HG03196 (cell line): ENCODE results near the gene MLST8.

Source experiments
- ATAC-seq: cut with Tn5 transposase; IDR thresholded peaks from one replicate; pipeline ENCODE4 v1.9.1; 2021; ENCODE audit not compliant: unreplicated experiment

MLST8 gene

DNA sequence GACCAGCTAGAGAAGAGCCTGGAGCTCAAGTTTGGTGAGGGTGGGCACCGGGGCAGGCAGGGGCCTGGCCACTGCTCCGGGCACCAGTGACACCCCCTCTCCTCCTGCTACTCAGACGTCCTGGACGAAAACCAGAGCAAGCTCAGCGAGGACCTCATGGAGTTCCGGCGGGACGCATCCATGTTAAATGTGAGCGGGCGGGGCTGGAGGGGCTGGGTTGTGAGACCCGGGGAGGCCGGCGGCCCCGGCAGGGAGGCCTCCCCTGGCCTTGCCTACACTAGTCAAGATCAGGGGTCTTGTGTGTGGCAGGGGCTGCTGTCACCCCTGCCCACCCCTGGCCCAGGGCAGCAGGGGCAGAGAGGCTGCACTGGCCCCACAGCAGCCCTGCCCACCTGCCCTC lies 31.9 kb upstream of the MLST8 start:
- ATAC-seq, result no peak

DNA sequence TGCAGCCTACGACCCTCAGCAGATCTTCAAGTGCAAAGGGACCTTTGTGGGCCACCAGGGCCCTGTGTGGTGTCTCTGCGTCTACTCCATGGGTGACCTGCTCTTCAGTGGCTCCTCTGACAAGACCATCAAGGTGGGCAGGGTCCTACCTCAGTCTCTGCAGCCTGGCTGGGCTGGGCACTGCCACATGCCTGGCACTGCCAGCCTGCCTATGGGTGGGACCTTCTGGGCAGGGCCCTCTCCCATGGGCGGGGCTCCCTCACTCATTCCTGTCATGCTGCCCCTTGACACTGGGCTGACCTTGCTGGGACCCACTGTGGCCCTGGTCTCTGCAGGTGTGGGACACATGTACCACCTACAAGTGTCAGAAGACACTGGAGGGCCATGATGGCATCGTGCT lies 31.3 kb upstream of the MLST8 start:
- ATAC-seq, result no peak

DNA sequence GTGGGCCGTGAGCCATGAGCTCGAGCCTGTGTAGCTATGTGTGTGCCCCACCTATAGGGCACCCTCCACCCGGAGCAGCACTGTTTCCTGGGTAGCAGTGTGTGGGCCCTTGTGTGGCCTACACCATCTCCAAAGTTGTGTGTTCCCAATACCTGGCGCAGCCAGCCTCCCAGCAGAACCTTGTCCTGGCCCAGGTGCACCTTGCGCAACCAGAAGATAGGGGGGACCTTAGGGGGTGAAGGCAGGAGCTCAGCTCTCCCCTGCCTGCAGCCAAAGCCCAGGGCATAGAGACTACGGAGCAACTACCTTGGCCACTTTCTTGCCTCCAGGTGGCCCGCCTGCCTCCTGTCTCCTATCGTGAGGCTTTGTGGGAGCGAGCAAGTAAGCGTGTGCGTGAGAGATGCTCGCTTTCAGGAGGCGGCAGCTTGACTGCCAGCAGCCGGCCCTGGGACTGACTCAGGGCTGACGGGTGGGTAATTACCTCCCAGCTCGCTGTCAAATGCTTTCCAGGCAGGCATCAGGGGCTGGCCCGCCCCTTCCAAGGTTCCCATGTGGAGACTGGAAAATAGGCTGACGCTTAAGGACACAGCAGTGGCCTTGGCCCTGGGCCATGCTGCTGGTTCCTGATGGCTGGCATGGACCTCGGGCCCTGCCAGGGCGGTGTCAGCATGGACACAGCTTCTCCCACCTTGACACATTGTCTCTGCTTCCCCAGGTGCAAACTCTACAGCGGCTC lies 30.7 kb upstream of the MLST8 start:
- no peak for ATAC-seq

DNA sequence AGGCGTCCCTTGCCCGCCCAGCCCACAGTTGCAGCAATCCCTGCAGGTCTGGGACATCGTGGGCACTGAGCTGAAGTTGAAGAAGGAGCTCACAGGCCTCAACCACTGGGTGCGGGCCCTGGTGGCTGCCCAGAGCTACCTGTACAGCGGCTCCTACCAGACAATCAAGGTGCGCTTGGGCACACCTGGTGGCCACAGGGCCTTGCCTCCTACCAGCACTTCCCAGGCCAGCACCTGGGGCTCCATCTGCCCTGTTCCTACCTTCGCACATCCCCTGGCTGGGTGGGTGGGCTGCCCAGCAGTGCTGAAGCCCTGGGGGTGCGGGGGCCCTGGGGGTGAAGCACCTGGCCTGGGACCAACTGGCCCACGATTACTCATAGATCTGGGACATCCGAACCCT lies 29.8 kb upstream of the MLST8 start:
- no peak for ATAC-seq

DNA sequence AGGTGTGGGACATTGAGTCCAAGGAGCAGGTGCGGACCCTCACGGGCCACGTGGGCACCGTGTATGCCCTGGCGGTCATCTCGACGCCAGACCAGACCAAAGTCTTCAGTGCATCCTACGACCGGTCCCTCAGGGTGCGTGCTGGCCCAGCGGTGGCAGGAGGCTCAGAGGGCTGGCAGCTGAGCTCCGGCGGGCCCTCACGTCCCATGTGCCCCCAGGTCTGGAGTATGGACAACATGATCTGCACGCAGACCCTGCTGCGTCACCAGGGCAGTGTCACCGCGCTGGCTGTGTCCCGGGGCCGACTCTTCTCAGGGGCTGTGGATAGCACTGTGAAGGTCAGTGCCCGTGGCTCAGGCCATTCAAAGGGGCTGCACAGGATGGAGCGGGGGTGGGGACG lies 29.2 kb upstream of the MLST8 start:
- ATAC-seq, result no peak

DNA sequence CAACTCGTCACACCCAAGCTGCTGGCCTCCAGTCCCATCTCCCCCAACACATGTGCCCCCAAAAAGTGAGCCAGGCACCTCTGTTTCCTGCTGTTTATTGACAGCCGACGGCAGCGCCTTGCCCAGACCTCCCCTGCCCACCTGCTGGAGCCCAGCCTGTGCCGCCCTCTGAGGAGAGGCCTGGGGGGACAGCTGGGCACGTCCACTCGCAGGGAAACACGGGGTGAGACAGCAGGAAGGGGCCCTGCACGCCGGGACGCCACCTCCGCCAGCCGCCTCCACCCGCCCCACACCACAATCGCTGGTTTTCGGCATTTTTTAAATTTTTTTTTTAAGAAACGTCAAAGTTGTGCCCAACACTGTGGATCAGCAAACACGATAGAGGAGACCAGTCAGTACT lies 28.2 kb upstream of the MLST8 start:
- ATAC-seq, result no peak

DNA sequence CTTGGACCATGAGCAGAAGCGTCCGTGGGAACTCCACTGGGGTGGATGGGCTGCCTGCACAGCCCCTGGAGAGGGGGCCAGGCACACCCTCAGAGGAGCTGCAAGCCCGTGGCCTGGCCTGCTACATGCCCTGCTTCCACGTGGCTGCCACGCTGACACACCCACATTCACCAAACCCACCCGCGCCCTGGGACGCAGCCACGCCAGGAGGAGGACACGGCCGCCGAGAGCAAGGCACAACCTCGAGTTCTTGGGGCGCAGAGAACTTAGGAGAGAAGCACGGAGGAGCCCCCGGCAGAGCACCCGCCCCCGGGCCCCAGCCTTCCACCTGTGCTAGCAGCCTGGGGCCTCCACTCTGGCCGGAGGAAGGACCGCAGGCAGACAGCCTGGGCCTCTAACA lies 27.7 kb upstream of the MLST8 start:
- no peak for ATAC-seq

DNA sequence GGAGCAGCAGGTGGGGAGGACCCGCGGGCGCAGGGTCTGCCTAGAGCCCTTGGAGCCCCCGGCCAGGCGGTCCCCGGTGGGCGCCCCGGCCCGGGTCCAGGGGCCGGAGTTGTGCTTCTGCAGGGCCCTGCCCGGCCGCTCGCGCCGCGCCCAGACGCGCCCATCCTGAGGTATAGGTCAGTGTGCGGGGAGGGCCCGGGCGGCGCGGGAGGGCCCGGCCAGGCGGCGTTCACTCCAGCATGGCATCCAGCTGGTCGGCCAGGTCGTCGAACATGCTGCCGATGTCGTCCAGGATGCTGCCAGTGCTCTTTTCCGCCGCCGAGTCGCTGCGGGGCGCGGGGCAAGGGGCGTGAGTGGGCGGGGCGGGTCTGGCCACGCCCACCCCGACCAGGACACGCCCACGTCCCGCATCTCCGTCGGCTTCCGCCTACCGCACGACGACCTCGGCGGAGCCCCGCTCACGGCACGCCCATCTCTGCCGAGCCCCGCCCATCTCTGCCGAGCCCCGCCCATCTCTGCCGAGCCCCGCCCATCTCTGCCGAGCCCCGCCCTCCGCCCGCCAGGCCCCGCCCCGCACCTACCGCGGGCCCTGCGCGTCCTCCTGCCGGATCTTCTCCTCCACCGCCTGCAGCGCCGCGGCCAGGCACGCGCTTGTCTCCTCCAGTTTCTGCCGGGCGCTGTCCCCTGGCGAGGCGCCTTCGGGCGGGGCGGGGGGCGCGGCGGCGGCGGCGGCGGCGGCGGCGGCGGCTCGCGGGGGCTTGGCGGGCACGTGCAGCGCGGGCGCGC lies 26.7 kb upstream of the MLST8 start:
- ATAC-seq, result no peak

DNA sequence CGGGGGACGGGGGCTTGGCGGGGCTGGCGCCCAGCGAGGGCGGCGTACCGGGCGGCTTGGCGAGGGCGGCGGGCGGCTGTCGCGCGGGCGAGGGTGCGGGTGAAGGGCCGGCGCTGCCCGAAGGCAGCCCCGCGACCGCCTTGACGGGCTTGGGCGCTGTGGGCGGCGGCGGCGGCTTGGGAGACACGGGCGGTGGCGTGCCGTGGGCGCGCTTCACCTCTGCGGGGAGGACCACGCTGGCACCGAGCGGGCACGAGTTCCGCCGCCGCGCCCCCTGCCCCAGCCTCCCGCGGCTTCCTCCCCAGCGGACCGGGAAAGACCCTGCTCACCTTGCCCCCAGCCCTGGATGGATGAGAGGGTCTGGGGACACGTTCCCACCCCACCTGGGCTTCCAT lies 26.1 kb upstream of the MLST8 start:
- no peak for ATAC-seq

DNA sequence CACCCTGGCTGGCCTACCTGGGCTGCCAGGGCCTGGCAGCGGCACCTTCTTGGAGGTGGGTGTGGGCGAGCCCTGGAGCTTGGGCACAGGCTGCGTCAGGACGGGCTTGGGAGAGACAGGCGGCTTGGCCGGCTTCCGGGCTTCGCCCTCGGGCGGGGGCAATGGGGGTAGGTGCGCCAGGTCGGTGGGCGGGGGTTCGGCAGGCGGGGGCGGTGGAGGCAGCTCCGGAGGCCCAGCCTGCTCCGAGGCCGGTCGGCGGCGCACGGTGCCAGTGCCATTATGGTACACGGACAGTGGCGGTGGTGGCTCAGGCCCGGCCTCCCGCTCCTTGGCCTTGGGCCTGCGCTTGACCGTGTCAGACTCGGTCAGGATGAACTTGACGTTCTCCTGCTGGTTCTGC lies 25.7 kb upstream of the MLST8 start:
- ATAC-seq, result no peak

DNA sequence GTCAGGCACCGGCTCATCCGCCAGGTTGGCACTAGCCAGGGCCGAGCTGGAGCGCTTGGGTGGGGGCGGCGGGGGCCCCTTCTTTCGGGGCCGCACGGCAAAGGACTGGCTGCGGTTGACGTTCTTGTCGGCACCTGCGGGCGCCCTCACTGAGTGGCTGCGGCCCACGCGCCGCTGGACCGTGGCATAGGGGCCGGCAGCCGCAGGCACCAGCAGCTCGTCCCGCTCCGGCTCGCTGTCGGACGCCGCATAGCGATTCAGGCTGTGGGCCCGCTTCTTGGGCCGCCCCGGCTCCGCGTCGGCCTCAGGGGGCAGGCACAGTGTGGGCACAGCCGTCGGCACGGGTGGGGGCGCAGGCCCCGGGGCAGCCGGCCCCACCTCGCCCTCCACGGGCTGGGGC lies 24.8 kb upstream of the MLST8 start:
- ATAC-seq, result no peak

DNA sequence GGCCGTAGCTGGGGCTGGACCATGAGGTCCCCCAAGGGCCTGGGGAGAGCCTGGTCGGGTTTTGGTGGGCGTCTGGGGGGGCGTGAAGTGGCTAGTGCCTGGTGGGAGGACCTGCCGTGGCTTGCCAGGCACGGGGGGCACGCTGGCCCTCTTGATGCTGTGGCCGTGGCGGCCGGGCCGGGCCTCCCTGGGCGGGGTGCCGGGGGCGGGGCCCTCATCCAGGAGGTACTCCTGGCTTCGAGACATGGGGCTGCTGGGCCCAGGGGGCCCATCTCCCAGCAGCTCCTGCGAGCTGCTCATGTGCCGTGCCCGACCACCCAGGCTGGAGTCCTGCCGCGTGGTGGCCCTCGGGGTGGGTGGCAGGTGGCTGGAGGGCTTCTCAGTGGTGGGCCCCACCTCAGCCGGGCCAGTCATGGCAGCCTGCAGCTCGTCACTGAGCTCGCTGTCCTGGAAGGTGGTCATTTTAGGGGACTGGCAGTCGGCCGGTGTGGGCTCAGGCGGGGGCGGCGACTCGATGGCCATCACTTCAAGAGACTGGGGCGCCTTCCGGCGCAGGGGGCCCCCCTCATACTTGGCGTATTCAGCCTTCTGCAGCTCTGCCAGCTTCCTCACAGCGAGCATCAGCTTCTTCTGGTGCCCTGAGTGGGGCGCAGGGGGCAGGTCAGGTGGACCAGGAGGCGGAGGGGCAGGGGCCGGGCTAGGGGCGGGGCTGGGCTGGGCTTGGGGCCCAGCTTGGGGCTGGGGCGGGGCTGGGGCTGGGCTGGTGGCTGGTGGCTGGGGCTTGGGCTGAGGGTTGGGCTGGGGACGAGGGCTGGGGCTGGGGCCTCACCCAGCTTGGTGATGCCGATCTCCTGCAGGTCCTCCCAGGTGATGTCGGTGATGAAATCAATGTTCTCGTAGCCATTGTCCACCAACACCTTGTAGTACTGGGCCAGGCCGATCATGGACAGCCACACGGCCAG lies 24.0 kb upstream of the MLST8 start:
- ATAC-seq, result no peak

DNA sequence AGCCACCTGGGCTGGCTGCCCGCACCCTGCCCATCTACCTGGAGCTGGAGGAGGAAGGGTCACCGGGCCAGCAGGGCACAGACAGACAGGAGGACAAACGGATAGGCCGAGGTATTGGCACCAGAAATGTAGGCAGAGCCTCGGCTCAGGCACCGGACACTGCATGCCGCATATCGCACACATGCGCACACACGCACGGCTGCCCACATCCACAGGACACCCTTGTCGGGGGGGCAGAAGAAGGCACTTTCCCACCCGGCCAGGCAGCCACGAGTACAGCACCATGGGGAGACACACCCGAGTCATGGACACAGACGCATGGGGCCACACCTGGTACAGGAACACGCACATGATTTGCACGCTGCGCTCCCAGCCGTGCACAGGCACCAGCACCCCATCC lies 23.3 kb upstream of the MLST8 start:
- ATAC-seq, result no peak

DNA sequence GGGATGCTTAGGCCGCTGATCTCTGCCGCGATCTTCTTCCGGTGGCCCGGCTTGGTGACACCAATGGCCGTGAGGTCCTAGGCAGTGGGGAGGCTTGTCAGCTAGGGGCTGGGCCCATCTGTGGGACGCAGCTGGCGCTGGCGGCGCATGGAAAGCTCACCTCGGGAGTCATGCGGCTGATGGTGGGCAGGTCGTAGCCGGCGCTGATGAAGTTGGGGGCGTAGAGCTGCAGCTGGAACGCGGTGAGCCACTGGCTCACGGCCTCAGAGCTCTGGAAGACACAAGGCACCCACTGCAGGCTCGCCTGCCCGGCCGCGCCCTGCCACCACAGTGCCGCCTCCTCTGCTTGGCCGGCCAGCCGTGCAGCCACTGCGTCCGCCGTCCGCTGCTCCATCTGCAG lies 21.6 kb upstream of the MLST8 start:
- ATAC-seq, result no peak

DNA sequence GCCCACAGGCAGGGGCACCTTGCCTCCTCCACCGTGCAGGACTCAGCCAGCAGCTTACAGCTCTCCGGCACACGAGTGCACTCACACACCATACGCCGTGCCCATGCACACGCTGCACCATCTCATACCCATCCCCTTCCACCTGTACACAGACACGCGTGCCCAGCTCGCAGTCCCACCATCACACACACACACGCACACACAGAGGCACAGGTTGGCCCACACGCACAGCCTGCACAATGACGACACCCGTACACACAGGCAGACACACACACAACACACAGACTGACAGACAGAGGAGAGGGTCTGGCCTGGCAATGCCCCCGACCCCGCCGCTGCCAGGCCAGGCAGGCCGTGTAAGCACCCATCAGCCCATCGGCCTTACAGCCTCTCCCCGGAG lies 20.9 kb upstream of the MLST8 start:
- no peak for ATAC-seq

DNA sequence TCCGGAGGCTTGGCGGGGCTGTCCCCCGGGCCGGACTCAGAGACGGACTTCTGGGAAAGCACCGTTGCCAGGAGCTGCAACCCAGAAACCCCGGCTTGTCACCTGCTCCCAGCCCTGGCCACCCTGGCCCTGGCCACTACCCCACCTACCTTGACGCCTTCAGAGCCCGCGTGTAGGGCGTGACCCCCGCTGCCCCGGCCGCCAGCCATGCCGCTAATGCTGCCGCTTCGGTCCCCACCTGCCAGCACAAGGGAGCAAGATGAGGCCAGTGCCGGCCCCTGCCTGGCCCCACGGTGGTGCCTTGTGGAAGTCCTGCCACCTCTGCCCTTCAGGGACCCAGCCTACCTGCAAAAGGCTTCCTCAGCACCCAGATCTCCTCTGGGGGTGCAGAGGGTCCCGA lies 20.3 kb upstream of the MLST8 start:
- no peak for ATAC-seq

DNA sequence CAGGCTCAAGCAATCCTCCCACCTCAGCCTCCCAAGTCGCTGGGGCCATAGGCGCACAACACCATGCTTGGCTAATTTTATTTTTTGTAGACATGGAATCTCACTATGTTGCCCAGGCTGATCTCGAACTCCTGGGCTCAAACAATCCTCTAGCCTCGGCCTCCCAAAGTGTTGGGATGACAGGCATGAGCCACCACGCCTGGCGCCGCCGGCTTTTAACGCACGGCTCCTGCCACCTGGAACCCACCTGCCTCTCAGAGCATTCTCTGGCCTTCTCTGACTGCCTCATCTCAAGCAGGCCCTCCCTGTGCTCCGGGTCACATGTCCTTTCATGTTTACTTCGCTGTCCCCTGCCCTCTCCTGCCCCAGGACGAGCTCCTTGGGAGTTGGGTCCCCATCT lies 19.2 kb upstream of the MLST8 start:
- no peak for ATAC-seq

DNA sequence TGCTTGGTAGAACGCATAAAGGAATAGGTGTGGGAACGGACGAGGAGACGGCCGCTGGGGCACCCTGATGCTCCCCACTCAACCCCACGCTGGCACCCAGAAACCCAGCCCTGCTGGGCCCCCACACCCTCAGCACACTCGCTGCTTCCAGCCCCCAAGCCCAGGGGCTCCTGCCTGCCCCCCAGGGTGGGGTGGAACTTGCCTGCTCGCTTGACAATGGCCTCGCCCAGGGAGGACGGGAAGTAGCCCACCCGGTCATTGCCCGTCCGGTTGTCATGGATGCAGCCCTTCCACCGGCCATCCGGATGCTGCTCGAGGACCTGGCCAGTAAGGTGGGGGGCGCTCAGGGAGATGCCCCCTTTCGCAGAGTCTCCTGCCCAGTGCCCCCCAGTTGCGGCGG lies 18.7 kb upstream of the MLST8 start:
- no peak for ATAC-seq

DNA sequence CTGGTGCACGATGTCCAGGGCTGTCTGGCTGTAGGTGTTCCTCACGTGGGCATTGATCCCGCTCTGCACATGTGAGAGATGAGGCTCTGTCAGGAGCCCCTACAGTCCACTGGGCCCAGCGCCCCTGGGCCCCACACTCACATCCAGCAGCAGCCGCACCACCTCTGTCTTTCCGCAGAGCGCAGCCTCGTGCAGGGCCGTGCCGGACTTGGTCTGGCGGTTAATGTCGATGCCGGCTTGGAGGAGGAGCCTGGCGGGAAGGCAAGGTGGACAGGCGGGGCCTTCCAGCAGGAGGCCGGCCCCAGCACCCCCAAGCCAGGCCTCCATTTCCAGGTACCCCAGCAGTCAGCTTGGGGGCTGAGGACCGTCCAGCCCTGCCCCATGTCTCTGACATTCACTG lies 18.0 kb upstream of the MLST8 start:
- ATAC-seq, result no peak

DNA sequence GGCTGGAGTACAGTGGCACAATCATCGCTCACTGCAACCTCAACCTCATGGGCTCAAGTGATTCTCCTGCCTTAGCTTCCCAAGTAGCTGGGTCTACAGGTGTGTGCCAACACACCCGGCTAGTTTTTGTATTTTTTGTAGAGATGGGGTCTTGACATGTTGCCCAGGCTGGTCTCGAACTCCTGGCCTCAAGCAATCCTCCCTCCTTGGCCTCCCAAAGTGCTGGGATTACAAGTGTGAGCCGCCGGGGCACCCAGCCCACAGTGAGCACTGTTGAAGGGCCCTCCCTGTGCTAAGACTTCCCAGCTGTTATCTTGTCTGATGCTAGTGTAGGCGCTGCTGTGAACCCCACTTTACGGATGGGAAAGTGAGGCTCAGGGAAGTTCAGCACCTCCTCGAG lies 16.9 kb upstream of the MLST8 start:
- ATAC-seq, result no peak

DNA sequence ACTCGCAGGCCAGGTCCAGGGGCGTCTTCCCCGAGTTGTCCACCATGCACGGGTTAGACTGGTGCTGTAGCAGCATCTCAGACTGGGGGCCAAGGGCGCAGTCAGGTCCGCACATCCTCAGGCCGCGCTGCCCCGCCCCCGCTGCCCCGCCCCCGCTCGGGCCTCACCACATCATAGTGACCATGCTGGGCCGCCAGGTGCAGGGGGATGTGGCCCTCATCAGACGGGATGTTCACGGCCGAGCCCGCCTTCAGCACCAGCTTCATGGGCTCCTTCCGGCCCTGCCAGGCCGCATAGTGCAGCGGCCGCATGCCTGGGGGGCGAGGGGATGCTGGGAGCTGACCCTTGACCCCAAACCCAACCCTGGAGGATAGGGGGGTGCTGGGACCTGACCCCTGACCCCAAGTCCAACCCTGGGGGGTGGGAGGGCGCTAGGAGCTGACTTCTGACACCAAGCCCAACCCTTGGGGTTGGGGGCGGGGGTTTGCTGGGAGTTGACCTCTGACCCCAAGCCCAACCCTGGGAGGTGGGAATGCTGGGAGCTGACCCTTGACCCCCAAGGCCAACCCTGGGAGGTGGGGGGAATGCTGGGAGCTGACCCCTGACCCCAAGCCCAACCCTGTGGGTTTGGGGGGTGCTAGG lies 15.9 kb upstream of the MLST8 start:
- no peak for ATAC-seq
